ENCODE measurements around the gene GDA. TPM values are rescaled to one million over a fixed set of nuclear protein-coding genes. Genes with fewer than 3 reads are reported as not detected.

The GDA gene
- polyA plus RNA-seq, 3 donors, result 0.66 to 0.77 (median 0.75) TPM

GRCh38 chr9:72145733-72146505 lies 3.3 kb upstream of the GDA start:
- DNase-seq (ENCODE audit: extremely low read depth in 1 of 11, low read depth in 9 of 11, low spot score in 4 of 11), result no peak

- no peak for DNase-seq (ENCODE audit: extremely low read depth in 1 of 11, low read depth in 9 of 11, low spot score in 4 of 11)
Measured at GRCh38 chr9:72147676-72148075, 1.6 kb upstream of the GDA start.

GRCh38 chr9:72150127-72150526 lies 887 bp downstream of the GDA start:
- DNase-seq (ENCODE audit: extremely low read depth in 1 of 11, low read depth in 9 of 11, low spot score in 4 of 11), result no peak

- peak in 1 of 11 donors; percentile 21 for DNase-seq (ENCODE audit: extremely low read depth in 1 of 11, low read depth in 9 of 11, low spot score in 4 of 11)
Measured at GRCh38 chr9:72150661-72151060, 1.4 kb downstream of the GDA start.

- DNase-seq (ENCODE audit: extremely low read depth in 1 of 11, low read depth in 9 of 11, low spot score in 4 of 11), result no peak
Measured at GRCh38 chr9:72151104-72151503, 1.9 kb downstream of the GDA start.

GRCh38 chr9:72154468-72155285 lies 5.4 kb downstream of the GDA start:
- DNase-seq (ENCODE audit: extremely low read depth in 1 of 11, low read depth in 9 of 11, low spot score in 4 of 11), result no peak

GRCh38 chr9:72155301-72155700 lies 6.1 kb downstream of the GDA start:
- DNase-seq (ENCODE audit: extremely low read depth in 1 of 11, low read depth in 9 of 11, low spot score in 4 of 11), result no peak

GRCh38 chr9:72156586-72156985 lies 7.3 kb downstream of the GDA start:
- DNase-seq (ENCODE audit: extremely low read depth in 1 of 11, low read depth in 9 of 11, low spot score in 4 of 11), result no peak

GRCh38 chr9:72158680-72159079 lies 9.4 kb downstream of the GDA start:
- no peak for DNase-seq (ENCODE audit: extremely low read depth in 1 of 11, low read depth in 9 of 11, low spot score in 4 of 11)

GRCh38 chr9:72160446-72161123 lies 11.3 kb downstream of the GDA start:
- no peak for DNase-seq (ENCODE audit: extremely low read depth in 1 of 11, low read depth in 9 of 11, low spot score in 4 of 11)

GRCh38 chr9:72165326-72165725 lies 16.1 kb downstream of the GDA start:
- no peak for DNase-seq (ENCODE audit: extremely low read depth in 1 of 11, low read depth in 9 of 11, low spot score in 4 of 11)

GRCh38 chr9:72165821-72166547 lies 16.7 kb downstream of the GDA start:
- no peak for DNase-seq (ENCODE audit: extremely low read depth in 1 of 11, low read depth in 9 of 11, low spot score in 4 of 11)

GRCh38 chr9:72168075-72168474 lies 18.8 kb downstream of the GDA start:
- DNase-seq (ENCODE audit: extremely low read depth in 1 of 11, low read depth in 9 of 11, low spot score in 4 of 11), result no peak

GRCh38 chr9:72169178-72169577 lies 19.9 kb downstream of the GDA start:
- no peak for DNase-seq (ENCODE audit: extremely low read depth in 1 of 11, low read depth in 9 of 11, low spot score in 4 of 11)

GRCh38 chr9:72173080-72173479 lies 23.8 kb downstream of the GDA start:
- DNase-seq (ENCODE audit: extremely low read depth in 1 of 11, low read depth in 9 of 11, low spot score in 4 of 11), result no peak

- no peak for DNase-seq (ENCODE audit: extremely low read depth in 1 of 11, low read depth in 9 of 11, low spot score in 4 of 11)
Measured at GRCh38 chr9:72185561-72185960, 36.3 kb downstream of the GDA start.

GRCh38 chr9:72187121-72187695 lies 38.0 kb downstream of the GDA start:
- DNase-seq (ENCODE audit: extremely low read depth in 1 of 11, low read depth in 9 of 11, low spot score in 4 of 11), result no peak

GRCh38 chr9:72188232-72188631 lies 39.0 kb downstream of the GDA start:
- DNase-seq (ENCODE audit: extremely low read depth in 1 of 11, low read depth in 9 of 11, low spot score in 4 of 11), result no peak

GRCh38 chr9:72193478-72193881 lies 44.2 kb downstream of the GDA start:
- DNase-seq (ENCODE audit: extremely low read depth in 1 of 11, low read depth in 9 of 11, low spot score in 4 of 11), result no peak
